Neural crest cell (in vitro differentiated cells): Measurements from ENCODE around the gene BMP7. TPM values are rescaled to one million over a fixed set of nuclear protein-coding genes. Genes with fewer than 3 reads are reported as not detected.
A peak's percentile ranks its signal among the peaks of the same experiment; 100 is the strongest.
"Not testable (repeated sequence)": the region's sequence is repeated elsewhere in the genome, so short reads cannot be mapped to it uniquely, and the experiment has no call there.

Experiments
- DNase-seq: peaks from one replicate; pipeline ENCODE4 v3.0.0; 2021; ENCODE audit warnings: low read depth, mixed read lengths, low spot score
- H3K27ac Mint-ChIP-seq: one replicate; pipeline ENCODE4 v1.8.0; 2021; ENCODE audit warnings: mild to moderate bottlenecking, mixed read lengths; ENCODE audit not compliant: unreplicated experiment
- H3K27me3 Mint-ChIP-seq: 2 replicates; pipeline ENCODE4 v1.8.0; 2021; ENCODE audit warnings: low read depth, mild to moderate bottlenecking, mixed read lengths
- H3K36me3 Mint-ChIP-seq: 2 replicates; pipeline ENCODE4 v1.8.0; 2021; ENCODE audit warnings: low read depth, mild to moderate bottlenecking, mixed read lengths
- H3K4me1 Mint-ChIP-seq: 2 replicates; pipeline ENCODE4 v1.8.0; 2021; ENCODE audit warnings: mixed read lengths
- H3K4me3 Mint-ChIP-seq: one replicate; pipeline ENCODE4 v1.8.0; 2021; ENCODE audit warnings: mild to moderate bottlenecking, mixed read lengths
- H3K9me3 Mint-ChIP-seq: 2 replicates; pipeline ENCODE4 v1.8.0; 2021; ENCODE audit warnings: mixed read lengths
- CTCF ChIP-seq: fragments of 200-600 bp; sonication (generic); conservative IDR thresholded peaks from 2 replicates; pipeline ENCODE4 v1.5.0; 2021; ENCODE audit warnings: antibody characterized with exemption, mild to moderate bottlenecking
- total RNA-seq: library from RNA; stranded (reverse); gene quantifications from 2 replicates; pipeline ENCODE4 v1.2.1, GENCODE V29; 2021

The BMP7 gene
- total RNA-seq, 1 donor from 2014 or later: 13.8 TPM

- TF ChIP-seq CTCF: no peak
- no peaks in the 10 kb centered on the region for H3K9me3 Mint-ChIP-seq
- H3K36me3 Mint-ChIP-seq: peaks cover 12% of the 10 kb centered on the region
- peaks cover 19% of the 10 kb centered on the region for H3K4me1 Mint-ChIP-seq
- no peak for DNase-seq
- no peaks in the 10 kb centered on the region for H3K27me3 Mint-ChIP-seq
- no peak overlapping the region for H3K4me3 Mint-ChIP-seq
- H3K27ac Mint-ChIP-seq: peak overlapping the region; percentile 87
Observed at GRCh38 chr20:57240581-57241362, 25.7 kb downstream of the BMP7 start.

DNA sequence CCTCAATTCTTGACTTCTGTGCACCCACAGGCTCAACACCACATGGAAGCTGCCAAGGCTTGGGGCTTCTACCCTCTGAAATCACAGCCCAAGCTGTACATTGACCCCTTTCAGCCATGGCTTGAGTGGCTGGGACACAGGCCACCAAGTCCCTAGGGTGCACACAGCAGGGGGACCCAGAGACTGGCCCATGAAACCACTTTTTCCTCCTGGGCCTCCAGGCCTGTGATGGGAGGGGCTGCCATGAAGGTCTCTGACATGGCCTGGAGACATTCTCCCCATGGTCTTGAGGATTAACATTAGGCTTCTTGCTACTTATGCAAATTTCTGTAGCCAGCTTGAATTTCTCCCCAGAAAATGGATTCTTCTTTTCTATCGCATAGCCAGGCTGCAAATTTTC is 26.7 kb downstream of the BMP7 start:
- H3K27me3 Mint-ChIP-seq, DNase-seq, H3K9me3 Mint-ChIP-seq, H3K27ac Mint-ChIP-seq, H3K4me3 Mint-ChIP-seq: not testable (repeated sequence)
- H3K4me1 Mint-ChIP-seq: peaks cover 21% of the 10 kb centered on the region
- peaks cover 12% of the 10 kb centered on the region for H3K36me3 Mint-ChIP-seq

DNA sequence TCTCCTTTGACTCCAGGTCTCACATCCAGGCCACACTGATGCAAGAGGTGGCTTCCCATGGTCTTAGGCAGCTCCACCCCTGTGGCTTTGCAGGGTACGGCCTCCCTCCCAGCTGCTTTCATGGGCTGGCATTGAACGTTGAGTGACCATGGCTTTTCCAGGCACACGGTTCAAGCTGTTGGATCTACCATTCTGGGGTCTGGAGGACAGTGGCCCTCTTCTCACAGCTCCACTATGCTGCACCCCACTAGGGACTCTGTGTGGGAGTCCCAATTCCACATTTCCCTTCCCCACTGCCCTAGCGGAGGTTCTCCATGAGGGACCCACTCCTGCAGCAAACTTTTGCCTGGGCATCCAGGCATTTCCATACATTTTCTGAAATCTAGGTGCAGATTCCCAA is 27.1 kb downstream of the BMP7 start:
- Mint-ChIP-seq H3K36me3 (peaks cover 12% of the 10 kb centered on the region), H3K4me1 (peaks cover 23% of the 10 kb centered on the region)
- H3K9me3 Mint-ChIP-seq, H3K27me3 Mint-ChIP-seq, H3K4me3 Mint-ChIP-seq, H3K27ac Mint-ChIP-seq, DNase-seq: not testable (repeated sequence)

GRCh38 chr20:57238089-57238488 is 28.4 kb downstream of the BMP7 start:
- peaks cover 19% of the 10 kb centered on the region for H3K4me1 Mint-ChIP-seq
- TF ChIP-seq CTCF: no peak
- H3K4me3 Mint-ChIP-seq: no peak overlapping the region
- no peaks in the 10 kb centered on the region for H3K9me3 Mint-ChIP-seq
- no peak overlapping the region for H3K27ac Mint-ChIP-seq
- DNase-seq: no peak
- H3K27me3 Mint-ChIP-seq: no peaks in the 10 kb centered on the region
- peaks cover 12% of the 10 kb centered on the region for H3K36me3 Mint-ChIP-seq

- Mint-ChIP-seq H3K4me1 (peaks cover 19% of the 10 kb centered on the region), H3K36me3 (peaks cover 12% of the 10 kb centered on the region), H3K27me3 (no peaks in the 10 kb centered on the region), H3K9me3 (no peaks in the 10 kb centered on the region), H3K4me3 (no peak overlapping the region), H3K27ac (no peak overlapping the region)
- DNase-seq: no peak
- TF ChIP-seq CTCF: no peak
Observed at GRCh38 chr20:57237585-57237953, 28.9 kb downstream of the BMP7 start.

- Mint-ChIP-seq H3K27ac (no peak overlapping the region), H3K4me1 (peaks cover 15% of the 10 kb centered on the region), H3K4me3 (no peak overlapping the region), H3K27me3 (no peaks in the 10 kb centered on the region), H3K36me3 (peaks cover 12% of the 10 kb centered on the region), H3K9me3 (no peaks in the 10 kb centered on the region)
- no peak for TF ChIP-seq CTCF
- no peak for DNase-seq
Observed at GRCh38 chr20:57236813-57237584, 29.4 kb downstream of the BMP7 start.
